K562 (cell line): Measurements from ENCODE around the gene MPZL1. TPM values are rescaled to one million over a fixed set of nuclear protein-coding genes. Genes with fewer than 3 reads are reported as not detected.

Source experiments
- AFF4 ChIP-seq: sonication (generic); formaldehyde crosslinking; IDR thresholded peaks from 2 replicates; pipeline ENCODE4 v1.8.0; 2023; ENCODE audit warnings: mild to moderate bottlenecking, missing genetic modification reagents
- ATF4 ChIP-seq: fragments of 450-650 bp; formaldehyde crosslinking; IDR thresholded peaks from 2 replicates; pipeline ENCODE4 v1.4.0; 2022; ENCODE audit warnings: mild to moderate bottlenecking, moderate library complexity
- CBFA2T3 ChIP-seq: fragments of 450-650 bp; IDR thresholded peaks from 2 replicates; pipeline ENCODE4 v1.6.1; 2017
- ESRRB ChIP-seq: fragments of 250-450 bp; sonication (Bioruptor Pico); IDR thresholded peaks from 2 replicates; pipeline ENCODE4 v1.5.0; 2020; ENCODE audit warnings: mild to moderate bottlenecking, moderate library complexity, borderline replicate concordance
- ETS2 ChIP-seq: IDR thresholded peaks from 2 replicates; pipeline ENCODE4 v1.6.1; 2016; ENCODE audit warnings: borderline replicate concordance, missing genetic modification characterization, mild to moderate bottlenecking, moderate library complexity, missing compliant biosample characterization; ENCODE audit not compliant: poor library complexity, severe bottlenecking
- GATA2 ChIP-seq: sonication (generic); formaldehyde crosslinking; IDR thresholded peaks from 2 replicates; pipeline ENCODE4 v1.4.0; 2020; ENCODE audit warnings: mild to moderate bottlenecking, missing genetic modification reagents
- HDAC1 ChIP-seq, 2 experiments: fragments of 450-650 bp; IDR thresholded peaks; 2 replicates each; pipeline ENCODE4 v1.6.1; 2016 to 2017; ENCODE audit warnings: inconsistent platforms in 1 of 2, mild to moderate bottlenecking in 1 of 2, moderate library complexity in 1 of 2
- KDM2B ChIP-seq: fragments of 250-450 bp; sonication (Bioruptor Pico); IDR thresholded peaks from 2 replicates; pipeline ENCODE4 v1.8.0; 2021; ENCODE audit warnings: mild to moderate bottlenecking, moderate library complexity
- MCM5 ChIP-seq: fragments of 450-650 bp; IDR thresholded peaks from 2 replicates; pipeline ENCODE4 v1.6.1; 2016; ENCODE audit warnings: low read depth
- NFE2L1 ChIP-seq: fragments of 450-650 bp; IDR thresholded peaks from 2 replicates; pipeline ENCODE4 v1.6.1; 2016; ENCODE audit warnings: missing genetic modification characterization, low read depth, mild to moderate bottlenecking, missing compliant biosample characterization, moderate library complexity, borderline replicate concordance
- PHF21A ChIP-seq: fragments of 450-650 bp; IDR thresholded peaks from 2 replicates; pipeline ENCODE4 v1.6.1; 2017; ENCODE audit warnings: low read depth, borderline replicate concordance
- RBM14 ChIP-seq: fragments of 200-400 bp; formaldehyde crosslinking; IDR thresholded peaks from 2 replicates; pipeline ENCODE4 v1.6.1; 2018; ENCODE audit warnings: low read depth, mild to moderate bottlenecking, low read length, moderate library complexity, borderline replicate concordance; ENCODE audit not compliant: insufficient read depth
- SRSF1 ChIP-seq: fragments of 200-400 bp; formaldehyde crosslinking; IDR thresholded peaks from 2 replicates; pipeline ENCODE4 v1.6.1; 2017; ENCODE audit warnings: mild to moderate bottlenecking, low read depth, low read length, moderate library complexity
- THAP12 ChIP-seq: fragments of 250-450 bp; sonication (Bioruptor Pico); IDR thresholded peaks from 2 replicates; pipeline ENCODE4 v1.9.0; 2021; ENCODE audit warnings: mild to moderate bottlenecking, inconsistent platforms
- ZFX ChIP-seq: sonication (generic); formaldehyde crosslinking; IDR thresholded peaks from 2 replicates; pipeline ENCODE4 v1.8.0; 2022; ENCODE audit warnings: mild to moderate bottlenecking, missing genetic modification reagents, moderate library complexity
- ZNF263 ChIP-seq: sonication (generic); formaldehyde crosslinking; IDR thresholded peaks from 2 replicates; pipeline ENCODE4 v1.8.0; 2022; ENCODE audit warnings: mild to moderate bottlenecking, missing genetic modification reagents, borderline replicate concordance
- ZNF511 ChIP-seq: sonication (generic); formaldehyde crosslinking; IDR thresholded peaks from 2 replicates; pipeline ENCODE4 v1.8.0; 2022; ENCODE audit warnings: mild to moderate bottlenecking, missing genetic modification reagents
- ZNF589 ChIP-seq: fragments of 200-800 bp; sonication (Bioruptor generic); IDR thresholded peaks from 2 replicates; pipeline ENCODE4 v1.6.1; 2016; ENCODE audit warnings: low read depth, missing genetic modification characterization, missing compliant biosample characterization
- ZNF644 ChIP-seq: fragments of 200-800 bp; sonication (Bioruptor generic); IDR thresholded peaks from 2 replicates; pipeline ENCODE4 v1.6.1; 2016; ENCODE audit warnings: low read depth, missing genetic modification characterization, missing compliant biosample characterization
- ZNF695 ChIP-seq: fragments of 450-650 bp; formaldehyde crosslinking; IDR thresholded peaks from 2 replicates; pipeline ENCODE4 v1.4.0; 2020; ENCODE audit warnings: mild to moderate bottlenecking, moderate library complexity
- polyA plus RNA-seq, 8 experiments: library from polyadenylated mRNA; depleted of rRNA in 4 of 8; stranded (reverse) in 5 of 8; unstranded in 3 of 8; fragments of >200 nt; fragmentation: Nextera tagmentation in 2 of 8; fragmentation: Illumina TruSeq in 1 of 8; extraction: Ambion mirVana in 2 of 8; extraction: Trizol in 1 of 8; gene quantifications; 2 replicates each; pipeline versions ENCODE4 v1.2.1 to v1.2.3, GENCODE V29; 2011 to 2014; ENCODE audit warnings: inconsistent platforms in 1 of 8, missing spikeins in 1 of 8
- total RNA-seq, 7 experiments: library from RNA; depleted of rRNA in 6 of 7; stranded (reverse); fragments of >200 nt in 6 of 7; fragmentation: Illumina TruSeq in 2 of 7; extraction: Trizol in 2 of 7; gene quantifications; 2 replicates each; pipeline versions ENCODE4 v1.2.1 to v1.2.3, GENCODE V29; 2011 to 2021; ENCODE audit warnings: low replicate concordance in 1 of 7

MPZL1 gene
- total and polyA plus RNA-seq, 9 of the 15 experiments (the other 6 are each of a cell fraction or from before 2014, with no cell fraction given): 14.5 to 153 (median 66.5) TPM

- TF ChIP-seq AFF4 (CRISPR knock-in tag) (no peak), ZNF589 (CRISPR knock-in tag) (0 out of 2 replicates have a peak, but pooled peaks have one; percentile 47), ZNF695 (no peak), RBM14 (no peak), ZNF644 (tag) (no peak), ETS2 (tag) (no peak), CBFA2T3 (peak; percentile 82), NFE2L1 (tag) (no peak), ZNF511 (CRISPR knock-in tag) (no peak), ESRRB (CRISPR knock-in tag) (no peak), PHF21A (no peak), ZFX (CRISPR knock-in tag) (peak; percentile 58; the same call in 1 of the 2 replicates), ZNF263 (CRISPR knock-in tag) (no peak), KDM2B (CRISPR knock-in tag) (no peak), MCM5 (no peak), THAP12 (CRISPR knock-in tag) (no peak), SRSF1 (no peak), GATA2 (peak; percentile 76), ATF4 (CRISPR knock-in tag) (peak; percentile 58; the same call in 1 of the 2 replicates), HDAC1 (IDR thresholded peaks at IDR 0.05) (peak in 1 of 2 experiments; percentile 79; a peak in 2 of 4 replicates)
Measured at GRCh38 chr1:167756730-167757405, 35.1 kb downstream of the MPZL1 start (continued).
